Caco-2 (cell line): ENCODE measurements around the gene FBXO38. TPM values are rescaled to one million over a fixed set of nuclear protein-coding genes. Genes with fewer than 3 reads are reported as not detected.

Experiments used
- BruUV-seq: library from RNA; stranded (reverse); fragments of 400-500 nt; replicated peaks from 2 replicates; lab custom pipeline; 2021; lab: Mats Ljungman, UMichigan
- CTCF ChIA-PET: fragments of 300-600 bp; sonication (Branson Sonifier 250); formaldehyde crosslinking; loops from one replicate; lab custom pipeline; 2022; ENCODE audit warnings: antibody characterized with exemption; lab: Charles Lee
- POLR2A ChIA-PET: fragments of 300-600 bp; sonication (Branson Sonifier 250); formaldehyde crosslinking; loops from one replicate; lab custom pipeline; 2022; ENCODE audit warnings: antibody characterized with exemption; lab: Charles Lee
- DNase-seq, 2 experiments: peaks; one replicate each; pipeline versions ENCODE4 v3.0.0 to v3.0.0-alpha.2; 2020 to 2022
- H3K27me3 ChIP-seq: replicated peaks from 2 replicates; pipeline ENCODE4 v1.6.0; 2011; ENCODE audit warnings: low read length; ENCODE audit not compliant: control insufficient read depth, insufficient read depth
- H3K36me3 ChIP-seq: 2 replicates; pipeline ENCODE4 v1.5.1; 2011; ENCODE audit warnings: low read length; ENCODE audit not compliant: control insufficient read depth, insufficient read depth
- H3K4me1 ChIP-seq: fragments of 250-450 bp; sonication (Bioruptor Pico); 2 replicates; pipeline ENCODE4 v1.5.1; 2020; ENCODE audit warnings: mild to moderate bottlenecking
- H3K4me3 ChIP-seq: 2 replicates; pipeline ENCODE4 v1.5.1; 2011; ENCODE audit warnings: low read depth, mild to moderate bottlenecking, control low read depth, low read length
- H3K9me3 ChIP-seq: fragments of 250-450 bp; sonication (Bioruptor Pico); 2 replicates; pipeline ENCODE4 v1.5.1; 2020; ENCODE audit warnings: mild to moderate bottlenecking, moderate library complexity
- H3K27ac Mint-ChIP-seq: one replicate; pipeline ENCODE4 v1.8.0; 2022; ENCODE audit warnings: mixed read lengths; ENCODE audit not compliant: unreplicated experiment
- H3K27me3 Mint-ChIP-seq: one replicate; pipeline ENCODE4 v1.8.0; 2022; ENCODE audit warnings: mixed read lengths; ENCODE audit not compliant: insufficient read depth, unreplicated experiment
- H3K36me3 Mint-ChIP-seq: one replicate; pipeline ENCODE4 v1.8.0; 2022; ENCODE audit warnings: mild to moderate bottlenecking, mixed read lengths; ENCODE audit not compliant: insufficient read depth, unreplicated experiment
- H3K4me1 Mint-ChIP-seq: one replicate; pipeline ENCODE4 v1.8.0; 2022; ENCODE audit warnings: low read depth, mixed read lengths; ENCODE audit not compliant: unreplicated experiment
- H3K4me3 Mint-ChIP-seq: one replicate; pipeline ENCODE4 v1.8.0; 2022; ENCODE audit warnings: mild to moderate bottlenecking, moderate library complexity, mixed read lengths; ENCODE audit not compliant: unreplicated experiment
- H3K9me3 Mint-ChIP-seq: one replicate; pipeline ENCODE4 v1.8.0; 2022; ENCODE audit warnings: mixed read lengths; ENCODE audit not compliant: unreplicated experiment
- CTCF ChIP-seq, 2 experiments: fragments of 200-600 bp in 1 of 2; IDR thresholded peaks; 1 replicate in 1 of 2; 2 replicates in 1 of 2; pipeline versions ENCODE4 v1.5.1 to v1.8.0; 2011 to 2022; ENCODE audit warnings: antibody characterized with exemption in 1 of 2, control low read depth in 1 of 2, inconsistent platforms in 1 of 2, low read depth in 1 of 2, low read length in 1 of 2, mild to moderate bottlenecking in 1 of 2, moderate library complexity in 1 of 2; ENCODE audit not compliant: insufficient read depth in 1 of 2, severe bottlenecking in 1 of 2, unreplicated experiment in 1 of 2
- intact Hi-C: fragments of 100-400 bp; cut with micrococcal nuclease; formaldehyde crosslinking; loops from one replicate; pipeline ENCODE4 v1.10.0; 2022; ENCODE audit not compliant: unreplicated experiment
- total RNA-seq: library from RNA; stranded (reverse); gene quantifications from 2 replicates; pipeline ENCODE4 v1.2.3, GENCODE V29; 2022

The FBXO38 gene
- total RNA-seq, 1 experiment from 2014 or later: 36.7 TPM

- Mint-ChIP-seq H3K9me3 (no peaks in the 10 kb centered on the region), H3K27ac (no peak overlapping the region), H3K4me1 (peaks cover 11% of the 10 kb centered on the region), H3K27me3 (peaks cover 2% of the 10 kb centered on the region), H3K4me3 (no peak overlapping the region), H3K36me3 (no peaks in the 10 kb centered on the region)
- intact Hi-C loops: no loop called here
- Histone ChIP-seq H3K9me3 (no peaks in the 10 kb centered on the region), H3K4me3 (no peak overlapping the region), H3K4me1 (no peaks in the 10 kb centered on the region), H3K36me3 (no peaks in the 10 kb centered on the region), H3K27me3 (no peaks in the 10 kb centered on the region)
- no peak for DNase-seq
- CTCF ChIA-PET: no interaction called here
- no peak for TF ChIP-seq CTCF (IDR thresholded peaks at IDR 0.05; ENCODE audit: insufficient read depth in 1 of 2, low read depth in 1 of 2, low read length in 1 of 2, severe bottlenecking in 1 of 2, unreplicated experiment in 1 of 2)
- POLR2A ChIA-PET: no interaction called here
- BruUV-seq: no TSS peak
Observed at GRCh38 chr5:148343603-148344487, 39.9 kb upstream of the FBXO38 start.

DNA sequence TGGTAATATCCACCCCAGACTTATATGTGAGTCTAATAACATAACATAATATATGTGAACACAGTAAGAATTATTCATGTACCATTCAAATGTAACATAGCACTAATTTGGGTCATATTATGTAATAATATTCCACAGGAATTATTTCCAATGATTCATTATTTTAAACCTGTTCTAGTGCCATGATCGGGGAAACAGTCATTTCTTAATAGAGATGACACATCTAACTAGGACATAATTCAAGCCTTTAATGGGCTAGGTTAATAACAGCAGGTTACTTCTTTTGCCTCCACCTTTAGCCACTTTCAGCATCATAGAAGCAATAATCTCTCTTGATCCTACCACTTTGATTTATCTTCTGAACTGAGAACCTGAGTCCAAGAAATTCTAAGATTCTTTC is 36.1 kb upstream of the FBXO38 start:
- Histone ChIP-seq H3K36me3 (no peaks in the 10 kb centered on the region), H3K4me1 (0 out of 2 replicates have a peak, but pooled peaks cover 3% of the 10 kb centered on the region), H3K27me3 (no peaks in the 10 kb centered on the region), H3K9me3 (no peaks in the 10 kb centered on the region), H3K4me3 (no peak overlapping the region)
- intact Hi-C loops: no loop called here
- Mint-ChIP-seq H3K27me3 (peaks cover 5% of the 10 kb centered on the region), H3K4me1 (peaks cover 8% of the 10 kb centered on the region), H3K4me3 (no peak overlapping the region), H3K36me3 (no peaks in the 10 kb centered on the region), H3K27ac (no peak overlapping the region), H3K9me3 (no peaks in the 10 kb centered on the region)
- no peak for TF ChIP-seq CTCF (IDR thresholded peaks at IDR 0.05; ENCODE audit: insufficient read depth in 1 of 2, low read depth in 1 of 2, low read length in 1 of 2, severe bottlenecking in 1 of 2, unreplicated experiment in 1 of 2)
- ChIA-PET POLR2A (no interaction called here), CTCF (no interaction called here)
- DNase-seq: no peak
- BruUV-seq: no TSS peak

DNA sequence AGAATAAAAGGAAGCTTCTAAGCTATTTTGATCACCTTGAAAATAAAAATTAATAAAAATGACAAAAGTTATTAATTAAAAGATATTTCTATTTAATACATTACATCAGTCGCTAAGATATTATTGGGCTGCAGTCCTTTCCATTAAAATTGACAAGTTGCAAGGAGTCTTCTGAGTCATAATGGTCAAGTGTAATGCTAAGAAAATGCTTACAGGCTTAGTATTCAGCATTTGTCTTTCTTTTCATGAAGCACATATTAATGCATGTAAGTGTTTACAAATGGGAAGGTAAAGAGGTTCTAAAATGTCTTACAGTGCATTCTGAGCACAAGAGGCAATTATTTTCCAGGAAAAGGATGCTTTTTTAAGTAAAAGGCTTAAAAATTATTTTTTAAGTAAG is 31.1 kb upstream of the FBXO38 start:
- CTCF ChIA-PET: interaction anchor here (0.9 kb wide), 1 partner anchor 62 kb away, joined by 3 read pairs; no protein-coding TSS in a partner anchor
- Mint-ChIP-seq H3K27me3 (peaks cover 3% of the 10 kb centered on the region), H3K4me1 (no peaks in the 10 kb centered on the region), H3K4me3 (no peak overlapping the region), H3K27ac (no peak overlapping the region), H3K36me3 (no peaks in the 10 kb centered on the region), H3K9me3 (no peaks in the 10 kb centered on the region)
- intact Hi-C loops: no loop called here
- POLR2A ChIA-PET: no interaction called here
- DNase-seq: no peak
- Histone ChIP-seq H3K27me3 (no peaks in the 10 kb centered on the region), H3K9me3 (no peaks in the 10 kb centered on the region), H3K36me3 (no peaks in the 10 kb centered on the region), H3K4me3 (no peak overlapping the region), H3K4me1 (0 out of 2 replicates have a peak, but pooled peaks cover 3% of the 10 kb centered on the region)
- TF ChIP-seq CTCF (IDR thresholded peaks at IDR 0.05; ENCODE audit: insufficient read depth in 1 of 2, low read depth in 1 of 2, low read length in 1 of 2, severe bottlenecking in 1 of 2, unreplicated experiment in 1 of 2): no peak
- no TSS peak for BruUV-seq
